K562 (cell line): ENCODE results near the gene TBX10. TPM values are rescaled to one million over a fixed set of nuclear protein-coding genes. Genes with fewer than 3 reads are reported as not detected.

ENCODE experiments used
- ASH1L ChIP-seq: fragments of 450-650 bp; IDR thresholded peaks from 2 replicates; pipeline ENCODE4 v1.6.1; 2018; ENCODE audit warnings: borderline replicate concordance, mild to moderate bottlenecking, low read depth; ENCODE audit not compliant: partially characterized antibody
- CBFA2T3 ChIP-seq: fragments of 450-650 bp; IDR thresholded peaks from 2 replicates; pipeline ENCODE4 v1.6.1; 2017
- CBX5 ChIP-seq: IDR thresholded peaks from 2 replicates; pipeline ENCODE4 v1.6.1; 2014; ENCODE audit warnings: low read depth, borderline replicate concordance
- CHD2 ChIP-seq: IDR thresholded peaks from 2 replicates; pipeline ENCODE4 v1.6.1; 2011; ENCODE audit warnings: low read depth, low read length
- CXXC5 ChIP-seq: fragments of 250-450 bp; sonication (Bioruptor Pico); IDR thresholded peaks from 2 replicates; pipeline ENCODE4 v1.8.0; 2022; ENCODE audit warnings: inconsistent platforms, mild to moderate bottlenecking, moderate library complexity
- GABPB2 ChIP-seq: fragments of 250-450 bp; sonication (Bioruptor Pico); conservative IDR thresholded peaks from 2 replicates; pipeline ENCODE4 v1.5.1; 2021; ENCODE audit warnings: mild to moderate bottlenecking
- GATA2 ChIP-seq: sonication (generic); formaldehyde crosslinking; IDR thresholded peaks from 2 replicates; pipeline ENCODE4 v1.4.0; 2020; ENCODE audit warnings: mild to moderate bottlenecking, missing genetic modification reagents
- HDAC2 ChIP-seq: fragments of 450-650 bp; IDR thresholded peaks from 2 replicates; pipeline ENCODE4 v1.6.1; 2016; ENCODE audit warnings: mild to moderate bottlenecking
- MAFF ChIP-seq: IDR thresholded peaks from 2 replicates; pipeline ENCODE4 v1.6.1; 2012; ENCODE audit warnings: low read length, improper control_type of control experiment
- MTA1 ChIP-seq: fragments of 450-650 bp; IDR thresholded peaks from 2 replicates; pipeline ENCODE4 v1.6.1; 2017; ENCODE audit warnings: borderline replicate concordance
- PML ChIP-seq: IDR thresholded peaks from 2 replicates; pipeline ENCODE4 v1.6.1; 2012; ENCODE audit warnings: low read length, inconsistent platforms
- RBM22 ChIP-seq: fragments of 200-400 bp; formaldehyde crosslinking; IDR thresholded peaks from 2 replicates; pipeline ENCODE4 v1.6.1; 2018; ENCODE audit warnings: low read length, low read depth; ENCODE audit not compliant: poor library complexity, severe bottlenecking
- SMARCE1 ChIP-seq: fragments of 450-650 bp; IDR thresholded peaks from 2 replicates; pipeline ENCODE4 v1.7.1; 2016; ENCODE audit warnings: mild to moderate bottlenecking
- TRIM28 ChIP-seq: fragments of 450-650 bp; IDR thresholded peaks from 2 replicates; pipeline ENCODE4 v1.6.1; 2017
- ZFP30 ChIP-seq: fragments of 250-450 bp; sonication (Bioruptor Pico); IDR thresholded peaks from 2 replicates; pipeline ENCODE4 v1.8.0; 2022; ENCODE audit warnings: moderate library complexity, mild to moderate bottlenecking, inconsistent platforms, borderline replicate concordance
- ZNF12 ChIP-seq: sonication (generic); formaldehyde crosslinking; IDR thresholded peaks from 2 replicates; pipeline ENCODE4 v1.4.0; 2020; ENCODE audit warnings: mild to moderate bottlenecking, missing genetic modification reagents
- polyA plus RNA-seq, 8 experiments: library from polyadenylated mRNA; depleted of rRNA in 4 of 8; stranded (reverse) in 5 of 8; unstranded in 3 of 8; fragments of >200 nt; fragmentation: Nextera tagmentation in 2 of 8; fragmentation: Illumina TruSeq in 1 of 8; extraction: Ambion mirVana in 2 of 8; extraction: Trizol in 1 of 8; gene quantifications; 2 replicates each; pipeline versions ENCODE4 v1.2.1 to v1.2.3, GENCODE V29; 2011 to 2014; ENCODE audit warnings: inconsistent platforms in 1 of 8, missing spikeins in 1 of 8
- total RNA-seq, 7 experiments: library from RNA; depleted of rRNA in 6 of 7; stranded (reverse); fragments of >200 nt in 6 of 7; fragmentation: Illumina TruSeq in 2 of 7; extraction: Trizol in 2 of 7; gene quantifications; 2 replicates each; pipeline versions ENCODE4 v1.2.1 to v1.2.3, GENCODE V29; 2011 to 2021; ENCODE audit warnings: low replicate concordance in 1 of 7
- TF ChIP-seq, protein P1 (sequence below): fragments of 450-650 bp; IDR thresholded peaks from 2 replicates; pipeline ENCODE4 v1.6.1; 2017; ENCODE audit warnings: antibody characterized with exemption, mild to moderate bottlenecking
- TF ChIP-seq, protein P2 (sequence below): fragments of 450-650 bp; conservative IDR thresholded peaks from 2 replicates; pipeline ENCODE4 v1.6.1; 2016; ENCODE audit warnings: missing genetic modification characterization, low read depth, mild to moderate bottlenecking, control low read depth, missing compliant biosample characterization
- TF ChIP-seq, protein P3 (sequence below), 2 experiments: fragments of 150-350 bp in 1 of 2; IDR thresholded peaks; 2 replicates each; pipeline ENCODE4 v1.6.1; 2012 to 2016; ENCODE audit warnings: low read depth in 2 of 2, low read length in 2 of 2, mild to moderate bottlenecking in 1 of 2, moderate library complexity in 1 of 2
- TF ChIP-seq, protein P4 (sequence below): fragments of 250-450 bp; sonication (Bioruptor Pico); IDR thresholded peaks from 2 replicates; pipeline ENCODE4 v1.5.0; 2021

TBX10 gene
- total and polyA plus RNA-seq, 9 of the 15 experiments (the other 6 are each of a cell fraction or from before 2014, with no cell fraction given): not detected

DNA sequence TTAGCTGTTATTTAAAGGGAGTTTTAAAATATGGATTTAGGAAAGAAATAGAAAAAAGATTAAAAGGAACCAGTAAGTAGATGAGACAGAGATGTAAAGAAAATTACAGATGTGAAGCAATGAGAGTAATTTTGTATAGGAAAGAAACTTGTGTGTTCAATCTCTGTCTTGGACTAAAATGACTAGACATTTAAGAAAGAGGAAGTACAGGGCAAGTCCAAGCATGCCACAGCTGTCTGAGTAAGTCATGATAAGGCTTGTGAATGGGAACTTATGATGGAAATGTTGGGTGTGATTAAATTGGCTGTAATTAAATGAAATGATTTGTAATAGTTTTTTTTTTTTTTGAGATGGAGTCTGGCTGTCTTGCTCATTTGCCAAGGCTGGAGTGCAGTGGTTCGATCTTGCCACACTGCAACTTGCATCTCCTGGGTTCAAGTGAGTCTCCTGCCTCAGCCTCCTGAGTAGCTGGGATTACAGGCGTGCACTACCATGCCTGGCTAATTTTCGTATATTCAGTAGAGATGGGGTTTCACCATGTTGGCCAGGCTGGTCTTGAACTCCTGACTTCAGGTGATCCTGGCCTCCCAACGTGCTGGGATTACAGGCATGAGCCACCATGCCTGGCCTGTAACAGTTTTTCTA lies 16.8 kb upstream of the TBX10 start (continued):
- TF ChIP-seq, protein P1, sequence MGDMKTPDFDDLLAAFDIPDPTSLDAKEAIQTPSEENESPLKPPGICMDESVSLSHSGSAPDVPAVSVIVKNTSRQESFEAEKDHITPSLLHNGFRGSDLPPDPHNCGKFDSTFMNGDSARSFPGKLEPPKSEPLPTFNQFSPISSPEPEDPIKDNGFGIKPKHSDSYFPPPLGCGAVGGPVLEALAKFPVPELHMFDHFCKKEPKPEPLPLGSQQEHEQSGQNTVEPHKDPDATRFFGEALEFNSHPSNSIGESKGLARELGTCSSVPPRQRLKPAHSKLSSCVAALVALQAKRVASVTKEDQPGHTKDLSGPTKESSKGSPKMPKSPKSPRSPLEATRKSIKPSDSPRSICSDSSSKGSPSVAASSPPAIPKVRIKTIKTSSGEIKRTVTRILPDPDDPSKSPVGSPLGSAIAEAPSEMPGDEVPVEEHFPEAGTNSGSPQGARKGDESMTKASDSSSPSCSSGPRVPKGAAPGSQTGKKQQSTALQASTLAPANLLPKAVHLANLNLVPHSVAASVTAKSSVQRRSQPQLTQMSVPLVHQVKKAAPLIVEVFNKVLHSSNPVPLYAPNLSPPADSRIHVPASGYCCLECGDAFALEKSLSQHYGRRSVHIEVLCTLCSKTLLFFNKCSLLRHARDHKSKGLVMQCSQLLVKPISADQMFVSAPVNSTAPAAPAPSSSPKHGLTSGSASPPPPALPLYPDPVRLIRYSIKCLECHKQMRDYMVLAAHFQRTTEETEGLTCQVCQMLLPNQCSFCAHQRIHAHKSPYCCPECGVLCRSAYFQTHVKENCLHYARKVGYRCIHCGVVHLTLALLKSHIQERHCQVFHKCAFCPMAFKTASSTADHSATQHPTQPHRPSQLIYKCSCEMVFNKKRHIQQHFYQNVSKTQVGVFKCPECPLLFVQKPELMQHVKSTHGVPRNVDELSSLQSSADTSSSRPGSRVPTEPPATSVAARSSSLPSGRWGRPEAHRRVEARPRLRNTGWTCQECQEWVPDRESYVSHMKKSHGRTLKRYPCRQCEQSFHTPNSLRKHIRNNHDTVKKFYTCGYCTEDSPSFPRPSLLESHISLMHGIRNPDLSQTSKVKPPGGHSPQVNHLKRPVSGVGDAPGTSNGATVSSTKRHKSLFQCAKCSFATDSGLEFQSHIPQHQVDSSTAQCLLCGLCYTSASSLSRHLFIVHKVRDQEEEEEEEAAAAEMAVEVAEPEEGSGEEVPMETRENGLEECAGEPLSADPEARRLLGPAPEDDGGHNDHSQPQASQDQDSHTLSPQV: no peak
- no peak for TF ChIP-seq RBM22
- peak; percentile 89 for TF ChIP-seq SMARCE1
- no peak for TF ChIP-seq ZFP30 (CRISPR knock-in tag)
- TF ChIP-seq, protein P2, sequence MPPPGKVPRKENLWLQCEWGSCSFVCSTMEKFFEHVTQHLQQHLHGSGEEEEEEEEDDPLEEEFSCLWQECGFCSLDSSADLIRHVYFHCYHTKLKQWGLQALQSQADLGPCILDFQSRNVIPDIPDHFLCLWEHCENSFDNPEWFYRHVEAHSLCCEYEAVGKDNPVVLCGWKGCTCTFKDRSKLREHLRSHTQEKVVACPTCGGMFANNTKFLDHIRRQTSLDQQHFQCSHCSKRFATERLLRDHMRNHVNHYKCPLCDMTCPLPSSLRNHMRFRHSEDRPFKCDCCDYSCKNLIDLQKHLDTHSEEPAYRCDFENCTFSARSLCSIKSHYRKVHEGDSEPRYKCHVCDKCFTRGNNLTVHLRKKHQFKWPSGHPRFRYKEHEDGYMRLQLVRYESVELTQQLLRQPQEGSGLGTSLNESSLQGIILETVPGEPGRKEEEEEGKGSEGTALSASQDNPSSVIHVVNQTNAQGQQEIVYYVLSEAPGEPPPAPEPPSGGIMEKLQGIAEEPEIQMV: no peak
- peak; percentile 19; the same call in 1 of the 2 replicates for TF ChIP-seq GATA2 (CRISPR knock-in tag)
- TF ChIP-seq HDAC2: peak; percentile 95
- no peak for TF ChIP-seq MTA1
- peak; percentile 77; the same call in 1 of the 2 replicates for TF ChIP-seq CBX5
- peak; percentile 53; the same call in 1 of the 2 replicates for TF ChIP-seq TRIM28
- no peak for TF ChIP-seq ASH1L
- TF ChIP-seq, protein P3, sequence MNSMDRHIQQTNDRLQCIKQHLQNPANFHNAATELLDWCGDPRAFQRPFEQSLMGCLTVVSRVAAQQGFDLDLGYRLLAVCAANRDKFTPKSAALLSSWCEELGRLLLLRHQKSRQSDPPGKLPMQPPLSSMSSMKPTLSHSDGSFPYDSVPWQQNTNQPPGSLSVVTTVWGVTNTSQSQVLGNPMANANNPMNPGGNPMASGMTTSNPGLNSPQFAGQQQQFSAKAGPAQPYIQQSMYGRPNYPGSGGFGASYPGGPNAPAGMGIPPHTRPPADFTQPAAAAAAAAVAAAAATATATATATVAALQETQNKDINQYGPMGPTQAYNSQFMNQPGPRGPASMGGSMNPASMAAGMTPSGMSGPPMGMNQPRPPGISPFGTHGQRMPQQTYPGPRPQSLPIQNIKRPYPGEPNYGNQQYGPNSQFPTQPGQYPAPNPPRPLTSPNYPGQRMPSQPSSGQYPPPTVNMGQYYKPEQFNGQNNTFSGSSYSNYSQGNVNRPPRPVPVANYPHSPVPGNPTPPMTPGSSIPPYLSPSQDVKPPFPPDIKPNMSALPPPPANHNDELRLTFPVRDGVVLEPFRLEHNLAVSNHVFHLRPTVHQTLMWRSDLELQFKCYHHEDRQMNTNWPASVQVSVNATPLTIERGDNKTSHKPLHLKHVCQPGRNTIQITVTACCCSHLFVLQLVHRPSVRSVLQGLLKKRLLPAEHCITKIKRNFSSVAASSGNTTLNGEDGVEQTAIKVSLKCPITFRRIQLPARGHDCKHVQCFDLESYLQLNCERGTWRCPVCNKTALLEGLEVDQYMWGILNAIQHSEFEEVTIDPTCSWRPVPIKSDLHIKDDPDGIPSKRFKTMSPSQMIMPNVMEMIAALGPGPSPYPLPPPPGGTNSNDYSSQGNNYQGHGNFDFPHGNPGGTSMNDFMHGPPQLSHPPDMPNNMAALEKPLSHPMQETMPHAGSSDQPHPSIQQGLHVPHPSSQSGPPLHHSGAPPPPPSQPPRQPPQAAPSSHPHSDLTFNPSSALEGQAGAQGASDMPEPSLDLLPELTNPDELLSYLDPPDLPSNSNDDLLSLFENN (IDR thresholded peaks at IDR 0.05; ENCODE audit: low read depth in 2 of 2, low read length in 2 of 2): no peak
- TF ChIP-seq CBFA2T3: peak; percentile 83
- TF ChIP-seq, protein P4, sequence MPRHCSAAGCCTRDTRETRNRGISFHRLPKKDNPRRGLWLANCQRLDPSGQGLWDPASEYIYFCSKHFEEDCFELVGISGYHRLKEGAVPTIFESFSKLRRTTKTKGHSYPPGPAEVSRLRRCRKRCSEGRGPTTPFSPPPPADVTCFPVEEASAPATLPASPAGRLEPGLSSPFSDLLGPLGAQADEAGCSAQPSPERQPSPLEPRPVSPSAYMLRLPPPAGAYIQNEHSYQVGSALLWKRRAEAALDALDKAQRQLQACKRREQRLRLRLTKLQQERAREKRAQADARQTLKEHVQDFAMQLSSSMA (CRISPR knock-in tag): no peak
- TF ChIP-seq CHD2: no peak
- TF ChIP-seq MAFF: peak; percentile 56; the same call in 1 of the 2 replicates
- no peak for TF ChIP-seq ZNF12 (CRISPR knock-in tag)
- no peak for TF ChIP-seq CXXC5 (CRISPR knock-in tag)
- no peak for TF ChIP-seq GABPB2 (CRISPR knock-in tag)
- TF ChIP-seq PML: no peak
